OCI-M1 (cell line): ENCODE measurements around the gene HDHD2.

Experiments used
- DNase-seq: peaks from one replicate; lab custom pipeline; 2025; lab: John Stamatoyannopoulos, UW

The HDHD2 gene

GRCh38 chr18:47062471-47062870, 87.8 kb downstream of the HDHD2 start:
- no peak for DNase-seq
